ENCODE measurements around the gene CRYBB1.
"Not testable (repeated sequence)": the region's sequence is repeated elsewhere in the genome, so short reads cannot be mapped to it uniquely, and the experiment has no call there.

The CRYBB1 gene

DNA sequence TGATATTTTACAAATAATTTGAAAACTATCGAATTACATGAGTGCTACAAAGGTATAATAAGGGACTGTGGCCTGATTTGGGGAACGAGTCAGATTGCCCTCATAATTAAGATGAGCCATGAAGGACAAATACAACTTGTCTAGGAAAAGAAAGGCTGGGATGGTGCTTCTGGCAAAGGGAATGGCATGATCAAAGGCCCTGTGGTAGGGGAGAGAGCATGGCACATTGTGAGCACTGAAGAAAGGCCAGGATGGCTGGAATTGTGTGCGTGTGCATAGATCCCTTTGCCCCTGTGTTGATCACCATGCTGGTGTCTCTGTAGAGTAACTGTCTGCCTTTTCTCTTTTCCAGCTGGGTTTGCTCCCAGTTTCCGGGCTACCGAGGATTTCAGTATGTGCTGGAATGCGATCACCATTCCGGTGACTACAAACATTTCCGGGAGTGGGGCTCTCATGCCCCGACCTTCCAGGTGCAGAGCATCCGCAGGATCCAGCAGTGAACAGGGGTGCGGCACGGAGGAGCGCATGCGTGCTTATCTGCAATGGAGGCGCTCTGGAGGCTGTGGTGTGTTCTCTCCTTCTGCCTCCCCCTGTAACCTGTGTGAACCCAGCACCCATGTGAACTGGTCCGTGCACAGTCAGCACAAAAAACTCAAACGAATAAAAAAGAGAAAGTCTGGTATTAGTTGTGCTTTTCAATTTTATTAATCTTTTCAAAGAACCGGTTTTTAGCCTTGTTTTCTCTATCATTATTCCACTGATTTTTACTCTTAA is 12.3 kb upstream of the CRYBB1 start:
- no peaks in the 10 kb centered on the region for H3K36me3 ChIP-seq (ENCODE audit: control insufficient read depth, insufficient read depth, low read length)
- H3K4me3 ChIP-seq (ENCODE audit: low read length), result no peak overlapping the region
- no peaks in the 10 kb centered on the region for H3K4me1 ChIP-seq (ENCODE audit: control insufficient read depth, insufficient read depth, low read length)
- no peak overlapping the region for H3K9ac ChIP-seq (ENCODE audit: low read length)
- H3K27me3 ChIP-seq (ENCODE audit: control insufficient read depth, insufficient read depth, low read length), result no peaks in the 10 kb centered on the region
- no peak overlapping the region for H3K27ac ChIP-seq (ENCODE audit: low read depth, low read length)

- Histone ChIP-seq H3K36me3 (ENCODE audit: control insufficient read depth, insufficient read depth, low read length) (no peaks in the 10 kb centered on the region), H3K27ac (ENCODE audit: low read depth, low read length) (no peak overlapping the region), H3K27me3 (ENCODE audit: control insufficient read depth, insufficient read depth, low read length) (no peaks in the 10 kb centered on the region), H3K4me3 (ENCODE audit: low read length) (no peak overlapping the region), H3K9ac (ENCODE audit: low read length) (no peak overlapping the region), H3K4me1 (ENCODE audit: control insufficient read depth, insufficient read depth, low read length) (no peaks in the 10 kb centered on the region)
Measured at GRCh38 chr22:26624803-26625202, 7.0 kb upstream of the CRYBB1 start.

DNA sequence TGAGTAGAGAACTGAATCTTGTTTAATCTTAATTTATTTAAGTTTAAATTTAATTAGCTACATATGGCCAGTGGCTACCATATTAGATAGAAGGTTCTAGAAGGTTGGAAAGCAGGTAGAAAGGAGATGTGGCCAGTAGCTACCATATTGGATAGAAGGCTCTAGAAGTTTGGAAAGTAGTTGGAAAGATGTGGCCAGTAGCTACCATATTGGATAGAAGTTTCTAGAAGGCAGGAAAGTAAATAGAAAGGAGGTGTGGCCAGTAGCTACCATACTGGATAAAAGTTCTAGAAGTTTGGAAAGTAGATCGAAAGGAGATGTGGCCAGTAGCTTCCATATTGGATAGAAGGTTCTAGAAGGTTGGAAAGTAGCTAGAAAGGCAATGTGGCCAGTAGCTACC is 6.2 kb upstream of the CRYBB1 start:
- H3K27me3 ChIP-seq (ENCODE audit: control insufficient read depth, insufficient read depth, low read length), result no peaks in the 10 kb centered on the region
- no peak overlapping the region for H3K4me3 ChIP-seq (ENCODE audit: low read length)
- no peaks in the 10 kb centered on the region for H3K36me3 ChIP-seq (ENCODE audit: control insufficient read depth, insufficient read depth, low read length)
- H3K9ac ChIP-seq (ENCODE audit: low read length), result no peak overlapping the region
- H3K27ac ChIP-seq (ENCODE audit: low read depth, low read length), result no peak overlapping the region
- H3K4me1 ChIP-seq (ENCODE audit: control insufficient read depth, insufficient read depth, low read length), result no peaks in the 10 kb centered on the region

DNA sequence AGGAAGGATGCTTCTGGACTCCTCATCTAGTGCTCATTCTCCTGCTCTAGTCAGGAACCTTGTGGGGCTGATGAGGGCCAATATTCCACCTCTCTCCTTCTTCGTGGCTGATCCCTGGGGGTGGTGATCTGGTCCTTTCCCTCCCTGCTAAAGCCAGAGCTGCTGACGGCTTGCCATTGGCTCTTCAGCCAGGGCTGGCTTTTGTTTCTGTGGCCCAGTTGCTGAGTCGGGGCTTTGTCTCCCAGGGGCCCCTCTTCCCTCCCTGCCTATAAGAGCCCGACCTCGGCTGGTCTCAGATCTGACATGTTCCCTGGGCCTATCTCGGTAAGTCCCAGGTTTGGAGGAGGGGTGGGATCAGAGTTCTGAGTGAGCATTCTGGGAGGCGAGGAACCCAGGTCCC is 3.8 kb upstream of the CRYBB1 start, which contains the start of gene CRYBA4:
Gene CRYBA4 (plus strand): TSS at position 301 of the 400 bp plus-strand sequence. CDS start 634 bp downstream, outside the sequence.
- H3K9ac ChIP-seq (ENCODE audit: low read length), result no peak within 1 kb of the TSS
- H3K27ac ChIP-seq (ENCODE audit: low read depth, low read length), result no peak within 1 kb of the TSS
- H3K4me1 ChIP-seq (ENCODE audit: control insufficient read depth, insufficient read depth, low read length), result no peaks in the 10 kb centered on the region
- H3K36me3 ChIP-seq (ENCODE audit: control insufficient read depth, insufficient read depth, low read length), result no peaks in the 10 kb centered on the region
- H3K27me3 ChIP-seq (ENCODE audit: control insufficient read depth, insufficient read depth, low read length), result no peaks in the 10 kb centered on the region
- no peak within 1 kb of the TSS for H3K4me3 ChIP-seq (ENCODE audit: low read length)

DNA sequence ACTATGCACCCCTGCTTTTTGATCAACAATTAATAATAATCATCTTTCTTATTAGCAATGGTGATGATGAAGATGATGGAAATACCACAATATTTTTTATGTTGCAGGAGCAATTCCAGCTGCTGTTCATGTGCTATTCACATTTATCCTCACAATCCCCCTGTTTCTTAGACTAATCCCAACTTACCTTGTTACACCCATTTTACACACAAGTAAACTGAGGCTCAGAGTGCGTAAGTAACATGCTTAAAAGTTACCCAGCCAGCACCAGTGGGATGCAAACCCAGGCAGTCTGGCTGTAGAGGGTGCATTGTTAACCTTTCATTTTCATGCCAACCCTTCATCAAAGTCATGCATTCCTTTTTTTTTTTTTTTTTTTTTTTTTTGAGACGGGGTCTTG is 2.4 kb upstream of the CRYBB1 start:
- Histone ChIP-seq H3K4me3 (ENCODE audit: low read length) (no peak overlapping the region), H3K9ac (ENCODE audit: low read length) (no peak overlapping the region), H3K4me1 (ENCODE audit: control insufficient read depth, insufficient read depth, low read length) (no peaks in the 10 kb centered on the region), H3K27ac (ENCODE audit: low read depth, low read length) (no peak overlapping the region), H3K36me3 (ENCODE audit: control insufficient read depth, insufficient read depth, low read length) (no peaks in the 10 kb centered on the region), H3K27me3 (ENCODE audit: control insufficient read depth, insufficient read depth, low read length) (no peaks in the 10 kb centered on the region)

GRCh38 chr22:26619510-26619909 is 1.7 kb upstream of the CRYBB1 start:
- H3K4me1 ChIP-seq (ENCODE audit: control insufficient read depth, insufficient read depth, low read length), result no peaks in the 10 kb centered on the region
- H3K27ac ChIP-seq (ENCODE audit: low read depth, low read length), result no peak overlapping the region
- H3K36me3 ChIP-seq (ENCODE audit: control insufficient read depth, insufficient read depth, low read length), result no peaks in the 10 kb centered on the region
- no peaks in the 10 kb centered on the region for H3K27me3 ChIP-seq (ENCODE audit: control insufficient read depth, insufficient read depth, low read length)
- H3K4me3 ChIP-seq (ENCODE audit: low read length), result no peak overlapping the region
- no peak overlapping the region for H3K9ac ChIP-seq (ENCODE audit: low read length)

- H3K27ac ChIP-seq (ENCODE audit: low read depth, low read length), result no peak overlapping the region
- H3K4me1 ChIP-seq (ENCODE audit: control insufficient read depth, insufficient read depth, low read length), result no peaks in the 10 kb centered on the region
- H3K27me3 ChIP-seq (ENCODE audit: control insufficient read depth, insufficient read depth, low read length), result no peaks in the 10 kb centered on the region
- no peak overlapping the region for H3K4me3 ChIP-seq (ENCODE audit: low read length)
- H3K36me3 ChIP-seq (ENCODE audit: control insufficient read depth, insufficient read depth, low read length), result no peaks in the 10 kb centered on the region
- no peak overlapping the region for H3K9ac ChIP-seq (ENCODE audit: low read length)
Measured at GRCh38 chr22:26618455-26618854, 628 bp upstream of the CRYBB1 start.

DNA sequence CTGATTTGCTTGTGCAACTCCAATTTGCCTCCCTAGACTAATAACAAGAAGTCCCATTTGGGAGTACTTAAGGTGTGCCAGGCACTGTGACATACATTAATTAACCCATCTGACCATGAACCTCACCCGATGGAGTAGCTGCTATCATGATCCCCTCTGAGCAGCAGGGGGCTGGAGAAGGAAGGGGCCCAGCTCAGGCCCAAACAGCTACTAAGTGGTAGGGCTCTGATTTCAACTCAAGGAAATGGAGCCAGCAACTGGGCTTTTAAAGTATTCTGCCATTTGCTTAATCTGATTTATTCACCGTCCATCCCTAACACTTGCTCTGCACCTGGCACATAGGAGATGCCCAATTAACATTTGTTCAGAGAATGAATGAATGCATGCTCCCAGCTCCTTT is 1.2 kb downstream of the CRYBB1 start:
- no peaks in the 10 kb centered on the region for H3K27me3 ChIP-seq (ENCODE audit: control insufficient read depth, insufficient read depth, low read length)
- H3K4me3 ChIP-seq (ENCODE audit: low read length), result no peak overlapping the region
- no peaks in the 10 kb centered on the region for H3K4me1 ChIP-seq (ENCODE audit: control insufficient read depth, insufficient read depth, low read length)
- H3K9ac ChIP-seq (ENCODE audit: low read length), result no peak overlapping the region
- no peak overlapping the region for H3K27ac ChIP-seq (ENCODE audit: low read depth, low read length)
- no peaks in the 10 kb centered on the region for H3K36me3 ChIP-seq (ENCODE audit: control insufficient read depth, insufficient read depth, low read length)

GRCh38 chr22:26615830-26616435 is 1.9 kb downstream of the CRYBB1 start:
- Histone ChIP-seq H3K27ac (ENCODE audit: low read depth, low read length) (no peak overlapping the region), H3K27me3 (ENCODE audit: control insufficient read depth, insufficient read depth, low read length) (no peaks in the 10 kb centered on the region), H3K36me3 (ENCODE audit: control insufficient read depth, insufficient read depth, low read length) (no peaks in the 10 kb centered on the region), H3K4me1 (ENCODE audit: control insufficient read depth, insufficient read depth, low read length) (no peaks in the 10 kb centered on the region), H3K4me3 (ENCODE audit: low read length) (no peak overlapping the region), H3K9ac (ENCODE audit: low read length) (no peak overlapping the region)

DNA sequence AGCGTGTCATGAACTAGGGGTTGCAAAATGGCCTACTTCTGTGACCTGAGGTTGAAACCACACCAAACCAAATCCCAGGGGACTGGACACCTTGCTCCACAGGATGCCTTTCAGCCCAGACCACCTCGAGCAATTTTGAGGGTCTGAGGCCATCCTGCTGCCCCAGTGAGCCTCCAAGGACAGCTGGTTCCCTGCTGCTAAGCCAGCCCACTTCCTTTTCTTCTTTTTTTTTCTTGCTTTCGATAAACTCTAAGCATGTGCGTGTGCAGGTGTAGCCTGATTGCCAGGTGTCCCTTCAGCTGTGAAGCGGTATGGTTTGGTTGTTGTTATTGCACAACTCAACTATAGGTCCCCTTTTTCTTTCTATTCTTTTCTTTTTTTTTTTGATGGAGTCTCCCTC is 2.7 kb downstream of the CRYBB1 start:
- no peaks in the 10 kb centered on the region for H3K4me1 ChIP-seq (ENCODE audit: control insufficient read depth, insufficient read depth, low read length)
- no peak overlapping the region for H3K9ac ChIP-seq (ENCODE audit: low read length)
- H3K27me3 ChIP-seq (ENCODE audit: control insufficient read depth, insufficient read depth, low read length), result no peaks in the 10 kb centered on the region
- no peak overlapping the region for H3K27ac ChIP-seq (ENCODE audit: low read depth, low read length)
- no peak overlapping the region for H3K4me3 ChIP-seq (ENCODE audit: low read length)
- no peaks in the 10 kb centered on the region for H3K36me3 ChIP-seq (ENCODE audit: control insufficient read depth, insufficient read depth, low read length)

GRCh38 chr22:26614322-26614721 is 3.5 kb downstream of the CRYBB1 start:
- Histone ChIP-seq H3K4me1 (ENCODE audit: control insufficient read depth, insufficient read depth, low read length) (no peaks in the 10 kb centered on the region), H3K9ac (ENCODE audit: low read length) (no peak overlapping the region), H3K36me3 (ENCODE audit: control insufficient read depth, insufficient read depth, low read length) (no peaks in the 10 kb centered on the region), H3K27ac (ENCODE audit: low read depth, low read length) (no peak overlapping the region), H3K4me3 (ENCODE audit: low read length) (no peak overlapping the region), H3K27me3 (ENCODE audit: control insufficient read depth, insufficient read depth, low read length) (no peaks in the 10 kb centered on the region)

DNA sequence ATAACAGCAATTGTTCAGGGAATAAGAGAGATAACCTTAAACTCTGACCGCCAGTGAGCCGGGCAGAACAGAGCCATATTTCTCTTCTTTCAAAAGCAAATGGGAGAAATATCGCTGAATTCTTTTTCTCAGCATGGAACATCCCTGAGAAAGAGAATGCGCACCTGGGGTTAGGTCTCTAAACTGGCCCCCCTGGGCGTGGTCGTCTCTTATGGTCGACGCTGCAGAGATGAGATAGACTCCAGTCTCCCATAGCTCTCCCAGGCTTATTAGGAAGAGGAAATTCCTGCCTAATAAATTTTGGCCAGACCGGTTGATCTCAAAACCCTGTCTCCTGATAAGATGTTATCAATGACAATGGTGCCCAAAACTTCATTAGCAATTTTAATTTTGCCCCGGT is 4.1 kb downstream of the CRYBB1 start:
- H3K36me3 ChIP-seq (ENCODE audit: control insufficient read depth, insufficient read depth, low read length); H3K4me1 ChIP-seq (ENCODE audit: control insufficient read depth, insufficient read depth, low read length); H3K9ac ChIP-seq (ENCODE audit: low read length); H3K4me3 ChIP-seq (ENCODE audit: low read length); H3K27ac ChIP-seq (ENCODE audit: low read depth, low read length); H3K27me3 ChIP-seq (ENCODE audit: control insufficient read depth, insufficient read depth, low read length): not testable (repeated sequence)

DNA sequence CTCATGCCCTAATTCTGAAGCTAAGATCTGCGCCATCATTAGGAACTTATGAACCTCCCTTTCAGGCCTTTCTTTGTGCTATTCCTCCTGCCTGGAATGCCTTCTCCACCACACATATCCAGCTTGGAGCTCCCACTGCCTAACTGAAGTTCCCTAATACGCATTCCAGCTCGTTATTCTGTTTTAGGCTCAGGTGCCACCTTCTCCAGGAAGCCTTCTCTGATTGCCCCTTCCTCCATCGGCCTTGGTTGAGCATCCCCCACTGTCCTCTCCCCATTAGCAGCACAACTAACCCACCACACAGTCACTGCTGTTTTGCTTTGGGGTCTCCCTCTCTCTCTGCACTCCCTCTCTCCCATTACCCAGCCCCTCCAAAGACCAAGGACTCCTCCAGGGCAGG is 5.2 kb downstream of the CRYBB1 start:
- Histone ChIP-seq H3K27ac (ENCODE audit: low read depth, low read length) (no peak overlapping the region), H3K4me1 (ENCODE audit: control insufficient read depth, insufficient read depth, low read length) (no peaks in the 10 kb centered on the region), H3K9ac (ENCODE audit: low read length) (no peak overlapping the region), H3K4me3 (ENCODE audit: low read length) (no peak overlapping the region), H3K36me3 (ENCODE audit: control insufficient read depth, insufficient read depth, low read length) (no peaks in the 10 kb centered on the region), H3K27me3 (ENCODE audit: control insufficient read depth, insufficient read depth, low read length) (no peaks in the 10 kb centered on the region)
